ENCODE data around the gene NRCAM. TPM values are rescaled to one million over a fixed set of nuclear protein-coding genes. Genes with fewer than 3 reads are reported as not detected.

Gene NRCAM
- total RNA-seq, 1 donor from 2014 or later: 9.3 TPM

DNA sequence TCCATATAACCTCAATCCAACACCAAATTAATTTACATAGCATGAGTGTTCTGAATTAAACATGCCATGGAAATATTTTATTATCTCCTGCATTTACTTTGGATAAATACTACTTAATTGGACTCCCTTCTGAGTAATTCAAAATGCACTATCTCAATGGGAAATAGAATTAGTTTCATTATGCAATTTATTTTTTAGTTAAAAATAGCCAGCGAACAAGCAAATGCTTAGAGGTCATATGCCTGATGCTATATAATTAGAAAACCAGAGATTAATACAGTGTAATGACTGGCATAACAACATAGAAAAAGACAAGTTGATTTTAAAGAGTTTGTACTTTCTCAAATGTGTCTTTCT is 165.1 kb downstream of the NRCAM start:
- Mint-ChIP-seq H3K9me3 (ENCODE audit: unreplicated experiment) (no peaks in the 10 kb centered on the region), H3K27ac (ENCODE audit: unreplicated experiment) (no peak overlapping the region), H3K4me3 (ENCODE audit: unreplicated experiment) (no peak overlapping the region), H3K4me1 (ENCODE audit: low read depth, unreplicated experiment) (peaks cover 11% of the 10 kb centered on the region), H3K36me3 (ENCODE audit: low read depth, unreplicated experiment) (no peaks in the 10 kb centered on the region), H3K27me3 (ENCODE audit: low read depth, unreplicated experiment) (no peaks in the 10 kb centered on the region)
- Histone ChIP-seq H4K20me1 (ENCODE audit: insufficient read depth, low read length) (no peaks in the 10 kb centered on the region), H3K79me2 (ENCODE audit: insufficient read depth, low read length) (no peaks in the 10 kb centered on the region), H3K4me3 (ENCODE audit: insufficient read depth, low read depth, low read length) (no peak overlapping the region), H3K4me1 (ENCODE audit: insufficient read depth, low read length) (peaks cover 9% of the 10 kb centered on the region), H3K9me3 (ENCODE audit: insufficient read depth, low read depth, low read length) (no peaks in the 10 kb centered on the region), H3K9ac (ENCODE audit: low read length) (no peak overlapping the region), H2AFZ (ENCODE audit: low read depth, low read length) (no peak overlapping the region), H3K27me3 (ENCODE audit: insufficient read depth, low read length) (no peaks in the 10 kb centered on the region), H3K36me3 (ENCODE audit: insufficient read depth, low read length) (no peaks in the 10 kb centered on the region), H3K4me2 (ENCODE audit: low read length) (peak overlapping the region; percentile 22), H3K27ac (ENCODE audit: low read depth, low read length) (no peak overlapping the region)
- TF ChIP-seq, protein P1, sequence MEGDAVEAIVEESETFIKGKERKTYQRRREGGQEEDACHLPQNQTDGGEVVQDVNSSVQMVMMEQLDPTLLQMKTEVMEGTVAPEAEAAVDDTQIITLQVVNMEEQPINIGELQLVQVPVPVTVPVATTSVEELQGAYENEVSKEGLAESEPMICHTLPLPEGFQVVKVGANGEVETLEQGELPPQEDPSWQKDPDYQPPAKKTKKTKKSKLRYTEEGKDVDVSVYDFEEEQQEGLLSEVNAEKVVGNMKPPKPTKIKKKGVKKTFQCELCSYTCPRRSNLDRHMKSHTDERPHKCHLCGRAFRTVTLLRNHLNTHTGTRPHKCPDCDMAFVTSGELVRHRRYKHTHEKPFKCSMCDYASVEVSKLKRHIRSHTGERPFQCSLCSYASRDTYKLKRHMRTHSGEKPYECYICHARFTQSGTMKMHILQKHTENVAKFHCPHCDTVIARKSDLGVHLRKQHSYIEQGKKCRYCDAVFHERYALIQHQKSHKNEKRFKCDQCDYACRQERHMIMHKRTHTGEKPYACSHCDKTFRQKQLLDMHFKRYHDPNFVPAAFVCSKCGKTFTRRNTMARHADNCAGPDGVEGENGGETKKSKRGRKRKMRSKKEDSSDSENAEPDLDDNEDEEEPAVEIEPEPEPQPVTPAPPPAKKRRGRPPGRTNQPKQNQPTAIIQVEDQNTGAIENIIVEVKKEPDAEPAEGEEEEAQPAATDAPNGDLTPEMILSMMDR (IDR thresholded peaks at IDR 0.05; ENCODE audit: insufficient read depth, low read depth, low read length): no peak
- TF ChIP-seq EZH2 (IDR thresholded peaks at IDR 0.05; ENCODE audit: insufficient read depth, low read length): no peak
- FAIRE-seq (no peak), DNase-seq (ENCODE audit: low read depth) (no peak)

DNA sequence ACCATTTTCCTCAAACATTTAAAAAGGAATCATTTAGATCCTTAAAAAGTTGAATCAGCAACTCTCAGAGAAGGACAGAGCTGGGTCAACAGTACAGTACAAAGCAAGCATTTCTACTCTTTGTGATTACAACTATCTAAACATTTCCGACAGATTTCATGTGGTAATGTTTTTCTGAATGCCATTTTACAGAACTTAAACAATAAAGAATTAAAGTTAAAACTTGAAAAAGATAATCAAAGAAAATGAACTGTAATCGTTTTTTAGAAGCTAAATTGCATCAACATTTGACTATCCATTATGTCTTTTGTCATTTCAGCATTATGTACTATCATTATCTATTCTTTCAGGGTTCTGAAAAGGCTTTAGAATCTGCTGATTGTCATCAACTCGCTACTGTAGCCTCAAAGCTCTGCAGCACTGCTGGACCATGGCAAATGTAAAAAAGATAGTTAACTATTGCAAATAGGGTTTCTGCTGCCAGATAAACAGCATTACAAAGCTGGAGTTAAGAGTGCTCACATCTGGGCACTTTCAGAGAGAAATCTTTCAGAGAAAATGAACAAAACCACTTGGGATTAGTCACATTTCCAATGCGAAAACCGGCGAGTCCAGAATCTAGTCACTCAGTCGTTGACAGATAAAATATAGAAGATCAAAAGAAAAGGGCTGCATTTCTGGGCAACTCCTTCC is 165.6 kb downstream of the NRCAM start:
- H3K27me3 Mint-ChIP-seq (ENCODE audit: low read depth, unreplicated experiment): no peaks in the 10 kb centered on the region
- no peak overlapping the region for H3K27ac ChIP-seq (ENCODE audit: low read depth, low read length)
- H3K9me3 ChIP-seq (ENCODE audit: insufficient read depth, low read depth, low read length): no peaks in the 10 kb centered on the region
- no peak overlapping the region for H3K4me3 ChIP-seq (ENCODE audit: insufficient read depth, low read depth, low read length)
- FAIRE-seq: no peak
- H3K4me1 ChIP-seq (ENCODE audit: insufficient read depth, low read length): peaks cover 9% of the 10 kb centered on the region
- no peak overlapping the region for H3K4me3 Mint-ChIP-seq (ENCODE audit: unreplicated experiment)
- H3K27ac Mint-ChIP-seq (ENCODE audit: unreplicated experiment): no peak overlapping the region
- H3K27me3 ChIP-seq (ENCODE audit: insufficient read depth, low read length): no peaks in the 10 kb centered on the region
- no peaks in the 10 kb centered on the region for H3K79me2 ChIP-seq (ENCODE audit: insufficient read depth, low read length)
- H2AFZ ChIP-seq (ENCODE audit: low read depth, low read length): no peak overlapping the region
- H3K36me3 ChIP-seq (ENCODE audit: insufficient read depth, low read length): no peaks in the 10 kb centered on the region
- H3K4me2 ChIP-seq (ENCODE audit: low read length): peak overlapping the region; percentile 22
- no peaks in the 10 kb centered on the region for H3K9me3 Mint-ChIP-seq (ENCODE audit: unreplicated experiment)
- peaks cover 11% of the 10 kb centered on the region for H3K4me1 Mint-ChIP-seq (ENCODE audit: low read depth, unreplicated experiment)
- TF ChIP-seq EZH2 (IDR thresholded peaks at IDR 0.05; ENCODE audit: insufficient read depth, low read length): no peak
- TF ChIP-seq, protein P1 (IDR thresholded peaks at IDR 0.05; ENCODE audit: insufficient read depth, low read depth, low read length): no peak
- no peak for DNase-seq (ENCODE audit: low read depth)
- H3K9ac ChIP-seq (ENCODE audit: low read length): no peak overlapping the region
- no peaks in the 10 kb centered on the region for H3K36me3 Mint-ChIP-seq (ENCODE audit: low read depth, unreplicated experiment)
- H4K20me1 ChIP-seq (ENCODE audit: insufficient read depth, low read length): no peaks in the 10 kb centered on the region

DNA sequence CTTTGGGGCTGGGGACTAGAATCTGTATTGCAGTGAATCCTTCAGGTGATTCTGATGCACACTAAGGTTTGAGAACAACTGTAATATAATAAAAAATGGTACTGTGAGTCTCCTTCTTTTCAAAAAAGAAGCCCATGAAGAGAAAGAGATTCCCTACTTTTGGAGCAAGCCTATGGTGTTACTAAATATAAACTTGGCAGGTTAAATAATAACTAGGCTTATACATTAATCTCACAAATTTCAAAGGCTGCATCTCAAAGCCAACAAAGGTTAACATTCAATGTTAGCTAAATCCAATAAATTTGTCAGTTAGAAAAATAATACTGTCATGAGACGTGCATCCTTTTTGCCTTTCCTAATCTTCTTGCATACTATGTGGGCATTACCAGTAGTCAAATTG is 166.4 kb downstream of the NRCAM start:
- no peaks in the 10 kb centered on the region for H3K36me3 ChIP-seq (ENCODE audit: insufficient read depth, low read length)
- H3K4me1 Mint-ChIP-seq (ENCODE audit: low read depth, unreplicated experiment): peaks cover 13% of the 10 kb centered on the region
- no peak overlapping the region for H3K4me3 Mint-ChIP-seq (ENCODE audit: unreplicated experiment)
- H3K27me3 Mint-ChIP-seq (ENCODE audit: low read depth, unreplicated experiment): no peaks in the 10 kb centered on the region
- no peak overlapping the region for H3K9ac ChIP-seq (ENCODE audit: low read length)
- H3K4me1 ChIP-seq (ENCODE audit: insufficient read depth, low read length): peaks cover 9% of the 10 kb centered on the region
- H3K4me2 ChIP-seq (ENCODE audit: low read length): no peak overlapping the region
- H4K20me1 ChIP-seq (ENCODE audit: insufficient read depth, low read length): no peaks in the 10 kb centered on the region
- no peaks in the 10 kb centered on the region for H3K9me3 ChIP-seq (ENCODE audit: insufficient read depth, low read depth, low read length)
- no peak overlapping the region for H2AFZ ChIP-seq (ENCODE audit: low read depth, low read length)
- no peak overlapping the region for H3K27ac Mint-ChIP-seq (ENCODE audit: unreplicated experiment)
- DNase-seq (ENCODE audit: low read depth) (no peak), FAIRE-seq (no peak)
- TF ChIP-seq, protein P1 (IDR thresholded peaks at IDR 0.05; ENCODE audit: insufficient read depth, low read depth, low read length): no peak
- no peak for TF ChIP-seq EZH2 (IDR thresholded peaks at IDR 0.05; ENCODE audit: insufficient read depth, low read length)
- H3K9me3 Mint-ChIP-seq (ENCODE audit: unreplicated experiment): no peaks in the 10 kb centered on the region
- no peaks in the 10 kb centered on the region for H3K27me3 ChIP-seq (ENCODE audit: insufficient read depth, low read length)
- no peaks in the 10 kb centered on the region for H3K36me3 Mint-ChIP-seq (ENCODE audit: low read depth, unreplicated experiment)
- no peak overlapping the region for H3K4me3 ChIP-seq (ENCODE audit: insufficient read depth, low read depth, low read length)
- no peaks in the 10 kb centered on the region for H3K79me2 ChIP-seq (ENCODE audit: insufficient read depth, low read length)
- H3K27ac ChIP-seq (ENCODE audit: low read depth, low read length): no peak overlapping the region
